NCI-H82 treated with DMSO at 0.1 percent for 48 hours (cell line): ENCODE measurements around the gene SDR9C7.
"Not testable (repeated sequence)": the region's sequence is repeated elsewhere in the genome, so short reads cannot be mapped to it uniquely, and the experiment has no call there.

ENCODE experiments used
- DNase-seq: peaks from one replicate; lab custom pipeline; 2025; ENCODE audit not compliant: unreplicated experiment; lab: John Stamatoyannopoulos, UW

SDR9C7 gene

DNA sequence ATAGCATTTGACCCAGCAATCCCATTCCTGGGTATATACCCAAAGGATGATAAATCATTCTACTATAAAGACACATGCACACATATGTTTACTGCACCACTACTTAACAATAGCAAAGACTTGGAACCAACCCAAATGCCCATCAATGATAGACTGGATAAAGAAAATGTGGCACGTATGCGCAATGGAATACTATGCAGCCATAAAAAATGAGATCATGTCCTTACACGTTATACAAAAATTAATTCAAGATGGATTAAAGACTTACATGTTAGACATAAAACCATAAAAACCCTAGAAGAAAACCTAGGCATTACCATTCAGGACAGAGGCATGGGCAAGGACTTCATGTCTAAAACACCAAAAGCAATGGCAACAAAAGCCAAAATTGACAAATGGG is 16.1 kb downstream of the SDR9C7 start:
- not testable (repeated sequence) for DNase-seq

GRCh38 chr12:56916996-56917333 is 17.2 kb downstream of the SDR9C7 start:
- no peak for DNase-seq

GRCh38 chr12:56916296-56916995 is 17.8 kb downstream of the SDR9C7 start:
- no peak for DNase-seq

- DNase-seq = no peak
Observed at GRCh38 chr12:56914724-56915123, 19.5 kb downstream of the SDR9C7 start.

DNA sequence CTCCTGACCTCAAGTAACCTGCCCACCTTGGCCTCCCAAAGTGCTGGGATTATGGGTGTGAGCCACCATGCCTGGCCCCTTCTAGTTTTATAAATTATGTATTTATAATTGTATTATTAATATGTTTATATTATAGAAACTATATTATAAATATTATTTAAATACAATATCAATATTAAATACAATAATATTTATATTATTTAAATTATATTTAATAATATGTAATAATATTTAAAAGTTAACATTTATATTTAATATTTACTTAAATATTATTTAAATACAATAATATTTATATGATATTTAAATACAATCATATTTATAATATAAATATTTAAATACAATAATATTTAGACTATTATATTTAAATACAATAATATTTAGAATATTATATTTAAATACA is 20.0 kb downstream of the SDR9C7 start:
- DNase-seq = no peak

GRCh38 chr12:56909403-56909802 is 24.8 kb downstream of the SDR9C7 start:
- DNase-seq = not testable (repeated sequence)

GRCh38 chr12:56908136-56908535 is 26.1 kb downstream of the SDR9C7 start:
- no peak for DNase-seq

DNA sequence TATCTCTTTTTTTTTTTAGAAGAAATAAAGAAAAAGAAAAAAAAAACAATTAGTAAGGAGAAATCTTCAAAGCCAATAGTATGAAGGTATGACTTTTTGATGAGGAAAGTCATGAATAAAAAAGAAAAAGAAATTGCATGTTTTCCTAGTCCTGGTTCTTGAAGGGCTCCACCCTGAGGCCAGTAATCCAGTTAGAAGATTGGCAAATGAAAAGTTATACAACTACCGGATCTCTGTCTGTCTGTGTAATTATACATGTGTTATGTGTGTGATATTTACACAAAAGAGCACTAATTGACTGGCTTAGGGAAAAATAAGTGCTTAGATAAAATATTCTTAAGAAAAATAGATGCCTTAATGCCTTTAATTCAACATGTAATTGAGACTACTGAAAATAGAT is 28.4 kb downstream of the SDR9C7 start:
- no peak for DNase-seq

DNA sequence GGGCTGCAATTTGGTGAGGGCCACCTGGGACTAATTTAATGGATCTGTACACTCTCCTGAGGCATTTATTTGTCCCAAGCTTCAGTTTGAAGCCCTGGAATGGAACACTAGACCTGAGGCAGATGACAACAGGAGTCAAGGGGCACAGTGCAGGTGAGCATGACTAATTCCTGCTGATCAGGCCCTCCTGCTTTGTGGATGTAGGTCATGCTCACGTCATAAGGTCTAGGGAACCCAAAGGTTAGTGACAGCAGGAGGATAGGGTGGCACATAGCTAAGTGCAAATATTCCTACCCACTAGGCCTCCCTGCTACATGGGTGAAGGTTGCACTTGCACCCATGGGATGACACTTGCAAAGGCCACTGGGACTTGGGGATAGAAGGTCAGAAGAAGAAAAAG is 30.8 kb downstream of the SDR9C7 start:
- no peak for DNase-seq

DNA sequence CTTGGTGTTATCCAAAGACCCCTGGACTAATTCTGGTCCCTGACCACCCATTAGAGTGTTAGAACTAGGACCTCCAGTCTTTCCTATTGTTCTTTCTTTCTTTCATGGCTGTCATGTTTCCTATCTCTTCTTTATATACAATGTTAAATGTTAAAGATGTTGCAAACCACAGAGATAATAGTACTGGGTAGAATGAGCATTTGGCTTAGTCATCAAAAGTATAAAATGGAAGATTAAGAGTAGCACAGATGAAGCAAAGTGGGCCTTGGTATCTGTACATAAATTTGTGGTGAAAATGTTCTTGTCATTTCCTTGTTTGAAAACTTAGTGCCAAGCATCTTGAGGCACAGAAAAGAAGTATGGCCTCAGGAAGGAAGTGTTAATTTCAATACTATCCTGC is 32.9 kb downstream of the SDR9C7 start:
- not testable (repeated sequence) for DNase-seq

GRCh38 chr12:56900583-56900982 is 33.6 kb downstream of the SDR9C7 start:
- DNase-seq = no peak

DNA sequence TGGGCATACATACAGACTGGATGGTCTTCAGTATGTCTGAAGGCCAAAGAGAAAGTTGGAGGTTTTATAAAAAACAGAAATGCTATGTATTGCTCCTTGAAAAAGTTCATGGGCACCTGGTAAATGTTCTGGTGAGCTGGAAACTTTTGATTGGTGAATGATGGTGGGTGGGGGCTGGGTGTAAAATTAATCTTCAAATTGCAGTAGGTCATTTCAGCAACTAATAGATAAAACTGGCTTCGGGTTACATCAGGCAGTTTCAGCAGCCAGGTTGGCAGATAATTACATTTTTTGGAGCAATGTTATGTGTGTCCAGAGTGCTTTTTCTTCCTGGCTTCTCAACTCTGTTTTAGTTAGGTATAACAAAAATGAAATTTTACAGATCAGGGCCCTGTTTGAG is 35.3 kb downstream of the SDR9C7 start:
- no peak for DNase-seq

GRCh38 chr12:56897844-56898361 is 36.3 kb downstream of the SDR9C7 start:
- DNase-seq = no peak

DNA sequence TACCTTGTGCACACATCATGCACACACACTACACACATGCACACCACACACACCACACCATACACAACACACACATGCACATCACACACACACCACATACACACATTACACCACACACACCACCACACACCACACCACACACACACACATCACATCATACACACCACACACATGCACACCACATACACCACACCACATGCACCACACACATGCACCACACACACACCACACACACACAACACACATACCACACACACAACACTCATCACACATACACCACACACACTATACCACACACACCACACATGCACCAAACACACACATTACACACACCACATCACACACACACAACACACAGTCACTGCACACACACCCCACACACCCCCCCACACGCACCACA is 38.1 kb downstream of the SDR9C7 start:
- no peak for DNase-seq

DNA sequence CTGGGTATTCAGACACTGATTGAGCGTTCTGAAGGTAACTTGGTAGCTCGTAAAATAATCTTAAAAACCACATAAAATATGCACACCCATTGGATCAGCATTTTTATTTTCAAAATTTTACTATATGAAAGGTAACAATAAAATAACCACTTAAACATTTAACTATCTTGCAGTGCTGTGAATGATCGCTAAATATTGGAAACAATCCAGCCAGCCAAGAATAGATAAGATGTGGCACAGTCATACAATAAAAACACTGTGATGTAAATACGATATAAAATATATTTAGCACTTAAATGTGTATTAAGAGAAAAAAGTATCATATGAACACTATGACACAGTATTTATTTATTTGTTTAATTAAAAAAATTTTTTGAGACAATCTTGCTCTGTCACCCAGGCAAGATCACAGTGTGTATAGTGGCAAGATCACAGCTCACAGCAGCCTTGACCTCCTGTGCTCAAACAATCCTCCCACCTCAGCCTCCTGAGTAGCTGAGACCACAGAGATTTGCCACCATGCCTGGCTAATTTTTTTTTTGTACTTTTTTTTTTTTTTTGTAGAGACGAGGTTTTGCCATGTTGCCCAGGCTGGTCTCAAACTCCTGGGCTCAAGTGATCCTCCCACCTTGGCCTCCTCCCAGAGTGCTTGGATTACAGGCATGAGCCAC is 39.4 kb downstream of the SDR9C7 start:
- DNase-seq = no peak

GRCh38 chr12:56891885-56892284 is 42.3 kb downstream of the SDR9C7 start:
- DNase-seq = not testable (repeated sequence)

GRCh38 chr12:56886319-56886718 is 47.9 kb downstream of the SDR9C7 start:
- no peak for DNase-seq

GRCh38 chr12:56885316-56885715 is 48.9 kb downstream of the SDR9C7 start:
- no peak for DNase-seq

GRCh38 chr12:56884421-56884820 is 49.8 kb downstream of the SDR9C7 start:
- no peak for DNase-seq

- not testable (repeated sequence) for DNase-seq
Observed at GRCh38 chr12:56882407-56882806, 51.8 kb downstream of the SDR9C7 start.

DNA sequence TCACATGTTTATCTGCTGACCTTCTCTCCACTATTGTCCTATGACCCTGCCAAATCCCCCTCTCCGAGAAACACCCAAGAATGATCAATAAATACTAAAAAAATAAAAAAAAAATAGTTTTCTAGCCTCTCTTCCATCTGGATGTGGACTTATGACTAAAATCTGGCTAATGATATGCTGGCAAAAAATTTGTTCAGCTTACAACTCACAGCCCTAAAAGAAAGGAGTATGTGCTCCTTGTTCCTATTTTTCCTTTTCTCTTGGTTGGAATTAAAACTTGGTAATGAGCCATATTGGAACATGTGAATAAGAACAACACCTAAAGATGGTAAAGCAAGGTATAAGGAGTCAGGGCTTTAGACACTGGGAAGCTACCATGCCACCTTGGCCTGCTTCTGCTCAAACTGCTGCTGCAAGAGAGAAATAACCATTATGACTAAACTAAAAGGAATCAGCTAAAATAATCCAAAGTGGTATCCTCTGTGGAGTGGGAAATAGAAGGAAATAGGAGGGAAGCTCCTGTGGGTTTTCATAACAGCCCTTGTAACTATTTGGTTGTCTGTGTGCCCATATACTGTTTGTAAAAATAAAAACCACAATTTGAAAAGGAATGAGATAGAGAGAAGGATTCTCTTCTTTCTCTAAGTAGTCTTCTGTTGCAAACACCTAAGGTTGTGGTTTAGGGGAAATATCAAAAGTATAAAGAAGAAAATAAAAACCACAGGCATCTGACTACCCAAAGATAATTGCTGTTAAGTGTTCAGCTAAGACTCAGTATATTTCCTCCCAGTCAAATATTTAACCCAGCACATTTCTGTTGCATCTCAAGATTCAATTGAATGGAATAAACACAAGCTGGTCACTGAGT is 53.8 kb downstream of the SDR9C7 start:
- DNase-seq = no peak
